Mucosa of stomach (tissue), 1 donor: ENCODE measurements around the gene PER3.

ENCODE experiments used
- H3K27me3 ChIP-seq: one replicate; pipeline ENCODE4 v1.7.0; 2013; ENCODE audit warnings: mild to moderate bottlenecking, low read length; ENCODE audit not compliant: control insufficient read depth, insufficient read depth
- H3K36me3 ChIP-seq: one replicate; pipeline ENCODE4 v1.7.0; 2013; ENCODE audit warnings: low read length; ENCODE audit not compliant: control insufficient read depth, insufficient read depth
- H3K4me1 ChIP-seq: one replicate; pipeline ENCODE4 v1.7.0; 2013; ENCODE audit warnings: mild to moderate bottlenecking, low read length; ENCODE audit not compliant: control insufficient read depth, insufficient read depth
- H3K4me3 ChIP-seq: one replicate; pipeline ENCODE4 v1.7.0; 2013; ENCODE audit warnings: low read length
- H3K9ac ChIP-seq: one replicate; pipeline ENCODE4 v1.7.0; 2013; ENCODE audit warnings: mild to moderate bottlenecking, low read length, moderate library complexity
- H3K9me3 ChIP-seq: one replicate; pipeline ENCODE4 v1.7.0; 2013; ENCODE audit warnings: mild to moderate bottlenecking, low read length, moderate library complexity; ENCODE audit not compliant: control insufficient read depth
- donor health status: Pancreatic carcinoma.

PER3 gene

DNA sequence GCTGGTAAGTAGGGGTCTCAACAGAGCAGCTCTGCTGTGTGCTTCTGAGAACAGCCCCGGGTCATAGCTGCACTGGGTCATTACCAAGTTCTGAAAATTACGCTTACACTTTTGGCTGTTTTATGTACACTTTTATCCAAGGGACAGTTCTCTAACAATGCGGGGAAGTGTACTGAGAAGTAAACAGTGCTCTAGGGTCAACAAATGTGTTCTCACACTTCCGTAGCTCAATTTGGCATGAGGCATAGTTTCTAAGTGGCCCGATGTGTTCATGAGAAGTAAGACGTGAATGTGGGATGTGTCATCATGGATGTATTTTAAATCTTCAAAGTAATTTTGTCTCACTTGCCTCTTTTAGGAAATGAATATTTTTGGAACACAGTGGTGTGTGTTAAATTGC lies 23.8 kb upstream of the PER3 start:
- Histone ChIP-seq H3K9me3 (no peaks in the 10 kb centered on the region), H3K4me3 (no peak overlapping the region), H3K36me3 (no peaks in the 10 kb centered on the region), H3K4me1 (no peaks in the 10 kb centered on the region), H3K9ac (no peak overlapping the region), H3K27me3 (no peaks in the 10 kb centered on the region)

DNA sequence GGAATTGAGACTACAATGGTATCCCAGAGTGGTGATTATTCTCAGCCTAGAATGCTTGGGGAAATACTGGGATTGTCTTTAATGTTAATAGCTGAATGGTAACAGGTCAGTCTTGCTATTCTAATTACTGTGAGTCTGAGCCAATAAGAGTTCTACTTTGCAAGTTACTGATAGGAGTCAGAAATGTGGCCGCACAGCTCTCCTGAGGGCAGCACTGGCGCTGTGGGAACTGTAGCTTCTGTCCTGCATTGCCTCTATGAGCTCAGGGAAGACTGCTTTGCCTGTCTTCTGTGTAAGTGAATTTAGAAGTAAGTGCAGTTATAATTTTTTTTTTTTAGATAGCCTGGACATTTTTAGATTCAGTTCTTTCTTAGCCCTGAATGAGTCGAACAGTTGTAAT lies 23.0 kb upstream of the PER3 start:
- no peaks in the 10 kb centered on the region for H3K36me3 ChIP-seq
- no peak overlapping the region for H3K9ac ChIP-seq
- no peaks in the 10 kb centered on the region for H3K27me3 ChIP-seq
- H3K4me1 ChIP-seq = no peaks in the 10 kb centered on the region
- H3K9me3 ChIP-seq = no peaks in the 10 kb centered on the region
- H3K4me3 ChIP-seq = no peak overlapping the region

DNA sequence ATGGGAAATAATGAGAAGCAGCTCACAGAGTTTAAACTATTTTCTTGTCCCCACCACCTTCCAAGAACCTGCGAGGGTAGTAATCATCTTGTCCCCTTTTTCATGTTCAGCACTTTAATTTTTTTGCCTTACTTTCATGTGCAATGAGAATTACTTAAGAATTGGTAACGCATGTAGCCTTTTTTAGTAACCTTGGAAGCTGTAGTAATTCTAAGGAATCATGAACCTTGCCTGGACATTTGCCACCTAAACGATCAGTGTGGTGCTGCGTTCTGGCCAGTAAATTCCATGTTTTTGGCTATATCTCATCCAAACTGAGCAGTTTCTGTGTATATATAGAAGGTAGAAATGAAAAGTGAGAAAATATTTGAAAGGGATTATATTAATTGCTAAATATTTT lies 16.9 kb upstream of the PER3 start:
- Histone ChIP-seq H3K36me3 (no peaks in the 10 kb centered on the region), H3K9me3 (no peaks in the 10 kb centered on the region)

DNA sequence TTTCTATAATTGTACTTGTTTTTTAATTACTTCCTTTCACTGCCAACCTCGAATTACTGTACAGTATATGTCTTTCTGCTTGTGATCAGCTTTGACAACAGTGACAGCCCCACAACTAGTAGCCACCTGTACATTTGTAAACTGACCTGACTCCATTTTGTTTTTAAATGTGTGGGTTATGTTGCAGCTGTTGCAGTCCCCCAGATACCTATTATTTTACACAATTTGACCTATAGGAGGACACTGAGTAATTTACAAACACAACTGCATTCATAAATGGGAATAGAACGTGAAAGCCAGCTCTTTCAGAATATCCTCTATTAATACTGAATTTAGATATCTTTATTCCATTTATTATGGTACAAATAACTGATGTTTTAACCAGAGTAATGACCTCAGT lies 15.5 kb upstream of the PER3 start:
- H3K9me3 ChIP-seq = no peaks in the 10 kb centered on the region
- H3K4me3 ChIP-seq = no peak overlapping the region
- H3K4me1 ChIP-seq = peaks cover 13% of the 10 kb centered on the region
- H3K36me3 ChIP-seq = no peaks in the 10 kb centered on the region
- H3K9ac ChIP-seq = no peak overlapping the region
- no peaks in the 10 kb centered on the region for H3K27me3 ChIP-seq

More for the DNA sequence above, 16.9 kb upstream of the PER3 start:
- no peak overlapping the region for H3K9ac ChIP-seq
- no peak overlapping the region for H3K4me3 ChIP-seq
- H3K4me1 ChIP-seq = peaks cover 6% of the 10 kb centered on the region
- H3K27me3 ChIP-seq = no peaks in the 10 kb centered on the region

DNA sequence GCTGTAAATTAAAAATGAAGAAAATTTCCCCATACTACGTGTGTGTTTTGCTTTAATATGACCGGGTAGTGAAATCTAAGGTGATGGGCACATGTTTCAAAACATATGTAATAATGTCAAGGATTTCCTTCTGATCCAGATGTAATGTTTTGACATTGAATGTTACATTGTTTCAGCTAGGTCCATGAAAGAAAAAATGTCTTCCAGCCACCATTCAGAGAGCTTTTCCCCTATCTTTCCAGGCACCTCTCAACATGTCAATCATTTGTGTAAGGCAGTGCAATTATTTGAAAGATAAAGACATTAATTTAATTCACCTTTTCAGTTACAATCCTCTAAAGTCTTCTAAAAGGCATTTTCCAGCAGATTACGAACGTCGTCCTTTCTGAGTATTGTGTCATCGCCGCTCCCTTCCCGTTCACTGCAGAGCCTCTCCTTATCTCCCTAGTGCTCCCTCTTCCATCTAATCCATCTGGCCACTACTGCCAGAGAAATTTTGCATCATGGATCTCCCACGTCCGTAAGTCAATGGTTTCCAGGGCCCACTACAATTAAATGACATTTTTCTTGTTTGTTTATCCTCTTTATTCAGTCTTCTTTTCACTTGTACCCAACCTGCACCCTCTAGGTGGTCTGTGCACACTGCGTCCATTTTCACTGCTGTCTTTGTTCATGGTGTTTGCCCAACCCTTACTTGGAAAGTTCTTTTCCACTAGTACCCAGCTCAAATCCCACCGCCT lies 14.2 kb upstream of the PER3 start:
- no peaks in the 10 kb centered on the region for H3K36me3 ChIP-seq
- H3K4me1 ChIP-seq = peaks cover 13% of the 10 kb centered on the region
- no peak overlapping the region for H3K4me3 ChIP-seq
- H3K9me3 ChIP-seq = no peaks in the 10 kb centered on the region
- no peaks in the 10 kb centered on the region for H3K27me3 ChIP-seq
- H3K9ac ChIP-seq = no peak overlapping the region

DNA sequence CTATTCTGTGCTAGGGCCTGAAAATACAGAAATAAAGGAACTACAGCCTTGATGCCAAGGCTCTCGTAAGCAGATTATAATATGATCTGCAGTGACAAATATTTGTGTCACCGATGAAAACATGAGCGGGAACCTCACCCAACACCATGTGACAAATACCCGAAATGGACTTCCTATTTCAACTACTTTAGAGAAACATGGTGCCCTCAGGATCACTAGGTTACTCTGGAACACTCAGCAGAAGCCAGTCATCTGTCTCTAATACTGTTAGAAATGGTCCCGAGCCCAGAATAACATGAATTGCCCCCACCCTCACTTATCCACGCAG lies 13.5 kb upstream of the PER3 start:
- H3K27me3 ChIP-seq = no peaks in the 10 kb centered on the region
- no peaks in the 10 kb centered on the region for H3K36me3 ChIP-seq
- peak overlapping the region; percentile 75 for H3K4me3 ChIP-seq
- H3K9ac ChIP-seq = peak overlapping the region; percentile 88
- H3K4me1 ChIP-seq = peaks cover 13% of the 10 kb centered on the region
- no peaks in the 10 kb centered on the region for H3K9me3 ChIP-seq

DNA sequence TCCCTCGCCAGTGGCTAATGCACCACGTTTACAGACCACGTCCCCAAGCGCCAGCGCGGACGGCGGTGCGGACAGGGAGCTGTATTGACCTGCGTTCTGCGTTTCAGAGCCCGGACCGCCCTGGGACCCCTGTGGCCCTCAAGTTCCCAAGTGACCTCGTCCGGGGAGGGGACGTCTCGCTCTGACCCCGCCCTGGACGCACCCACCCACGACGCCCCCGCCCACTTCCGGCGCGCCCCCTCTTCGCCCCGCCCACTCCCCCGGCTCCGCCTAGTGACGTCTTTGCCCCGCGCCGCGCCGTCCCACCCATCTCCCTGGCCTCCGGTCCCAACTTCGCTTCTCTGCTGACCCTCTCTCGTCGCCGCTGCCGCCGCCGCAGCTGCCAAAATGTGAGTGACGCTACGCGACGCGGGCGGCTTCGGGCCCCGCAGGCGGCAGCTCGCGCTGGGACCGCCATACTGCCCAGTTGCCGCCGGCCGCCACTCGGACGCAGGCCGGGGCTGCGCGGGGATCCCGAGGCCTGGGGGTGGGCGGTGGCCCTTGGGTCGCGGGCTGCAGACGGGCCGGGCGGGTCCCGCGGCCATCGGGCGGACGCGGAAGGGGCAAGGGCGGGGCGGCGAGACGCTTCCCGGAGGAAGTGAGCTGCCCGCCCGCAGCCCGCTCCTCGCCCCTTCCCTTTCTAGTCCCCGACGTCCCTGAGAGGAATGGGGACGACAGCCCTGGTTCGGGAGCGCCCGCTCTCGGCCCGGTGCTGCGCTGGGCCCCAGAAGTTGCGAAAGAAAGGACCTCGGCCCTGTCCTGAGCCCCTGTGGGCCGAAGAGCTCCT lies 12.9 kb upstream of the PER3 start, which contains the start of gene VAMP3:
Gene VAMP3 (plus strand): TSS at position 300 of the 826 bp plus-strand sequence. CDS start 88 bp downstream, at position 388.
- no peaks in the 10 kb centered on the region for H3K36me3 ChIP-seq
- peak within 1 kb of the TSS; percentile 88 for H3K9ac ChIP-seq
- peak within 1 kb of the TSS; percentile 90 for H3K4me3 ChIP-seq
- no peaks in the 10 kb centered on the region for H3K9me3 ChIP-seq
- H3K4me1 ChIP-seq = peaks cover 13% of the 10 kb centered on the region
- no peaks in the 10 kb centered on the region for H3K27me3 ChIP-seq

DNA sequence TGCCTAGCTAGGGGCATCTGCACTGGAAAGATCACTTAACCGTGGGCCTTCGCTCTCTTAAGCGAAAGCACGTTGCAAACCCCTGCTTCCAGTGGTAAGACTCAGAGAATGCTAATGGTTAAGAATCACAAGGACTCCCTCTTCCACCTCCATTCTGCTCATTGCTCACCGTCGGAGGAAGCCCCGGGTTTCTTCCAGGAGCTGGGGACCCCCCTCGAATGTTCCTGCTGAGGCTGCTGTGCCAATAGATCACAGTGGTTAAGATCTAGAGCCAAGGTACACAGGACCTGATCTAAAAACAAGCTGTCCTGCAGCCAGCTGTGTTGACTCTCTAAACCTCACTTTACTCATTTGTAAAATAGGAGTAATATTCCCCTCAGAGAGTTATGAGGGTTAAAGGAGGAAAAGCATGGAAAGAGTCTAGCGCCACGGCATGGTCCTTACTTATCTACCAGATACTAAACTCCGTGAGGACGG lies 12.2 kb upstream of the PER3 start:
- Histone ChIP-seq H3K36me3 (no peaks in the 10 kb centered on the region), H3K27me3 (no peaks in the 10 kb centered on the region), H3K4me3 (peak overlapping the region; percentile 90), H3K9ac (peak overlapping the region; percentile 88), H3K4me1 (peaks cover 13% of the 10 kb centered on the region), H3K9me3 (no peaks in the 10 kb centered on the region)

DNA sequence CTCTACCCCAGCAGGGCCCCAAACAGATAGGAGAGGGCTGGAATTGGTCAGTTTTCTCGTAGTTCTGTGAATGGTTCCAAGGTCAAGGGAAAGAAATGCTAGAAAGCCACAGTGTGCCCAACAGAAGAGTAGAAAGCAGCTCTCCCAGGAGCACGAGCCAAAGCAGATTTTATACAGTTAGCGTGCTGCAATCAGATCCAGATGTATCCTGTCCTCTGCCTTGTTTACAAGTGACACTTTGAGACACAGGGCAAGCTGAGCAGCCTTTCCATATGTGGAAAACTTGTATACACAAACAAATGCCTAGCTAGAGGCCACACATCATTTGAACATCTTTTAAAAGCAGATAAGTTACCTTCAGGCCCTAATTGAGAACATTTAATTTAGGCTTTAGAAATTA lies 6.5 kb upstream of the PER3 start:
- Histone ChIP-seq H3K9ac (no peak overlapping the region), H3K27me3 (no peaks in the 10 kb centered on the region), H3K4me1 (peaks cover 4% of the 10 kb centered on the region), H3K36me3 (peaks cover 6% of the 10 kb centered on the region), H3K4me3 (no peak overlapping the region), H3K9me3 (no peaks in the 10 kb centered on the region)

DNA sequence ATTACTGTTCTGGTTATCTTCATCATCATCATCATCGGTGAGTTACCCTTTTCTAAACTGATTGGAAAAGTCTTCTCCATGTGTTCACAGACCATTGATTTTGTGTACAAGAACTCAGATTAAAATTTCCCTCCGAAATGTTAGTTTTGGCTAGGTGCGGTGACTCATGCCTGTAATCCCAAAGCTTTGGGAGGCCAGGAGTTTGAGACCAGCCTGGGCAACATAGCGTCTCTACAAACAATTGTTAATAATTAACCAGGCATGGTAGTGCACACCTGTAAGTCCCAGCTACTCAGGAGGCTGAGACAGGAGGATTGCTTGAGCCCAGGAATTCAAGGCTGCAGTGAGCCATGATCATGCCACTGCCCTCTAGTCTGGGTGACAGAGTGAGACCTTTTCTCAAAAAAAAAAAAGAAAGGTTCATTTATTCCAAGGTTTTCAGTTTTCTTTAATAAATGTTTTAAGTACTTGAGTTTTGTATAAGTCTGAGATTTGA lies 5.9 kb upstream of the PER3 start:
- H3K27me3 ChIP-seq = no peaks in the 10 kb centered on the region
- peaks cover 4% of the 10 kb centered on the region for H3K4me1 ChIP-seq
- H3K36me3 ChIP-seq = peaks cover 6% of the 10 kb centered on the region
- H3K4me3 ChIP-seq = no peak overlapping the region
- H3K9ac ChIP-seq = no peak overlapping the region
- no peaks in the 10 kb centered on the region for H3K9me3 ChIP-seq

DNA sequence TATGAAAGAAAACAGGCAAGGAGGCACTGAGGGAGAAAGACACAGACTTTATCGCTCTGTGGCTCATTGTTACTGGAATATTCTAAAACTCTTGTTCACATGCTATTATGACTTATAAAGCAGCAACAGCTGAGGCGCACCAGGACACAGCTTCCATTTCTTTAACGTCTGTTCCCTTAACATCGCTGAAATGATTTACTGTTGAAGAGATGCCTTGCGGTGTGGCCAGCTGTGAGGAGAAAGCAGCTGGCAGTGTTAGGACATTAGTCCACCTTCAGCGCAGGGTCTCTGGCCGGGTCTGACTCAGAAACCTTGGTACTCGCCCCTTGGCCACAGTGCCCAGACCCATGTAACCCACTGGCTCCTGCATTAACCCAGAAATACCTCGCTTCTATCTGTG lies 3.1 kb upstream of the PER3 start:
- Histone ChIP-seq H3K9ac (no peak overlapping the region), H3K27me3 (no peaks in the 10 kb centered on the region), H3K4me3 (no peak overlapping the region), H3K9me3 (no peaks in the 10 kb centered on the region), H3K36me3 (peaks cover 6% of the 10 kb centered on the region), H3K4me1 (peaks cover 12% of the 10 kb centered on the region)

DNA sequence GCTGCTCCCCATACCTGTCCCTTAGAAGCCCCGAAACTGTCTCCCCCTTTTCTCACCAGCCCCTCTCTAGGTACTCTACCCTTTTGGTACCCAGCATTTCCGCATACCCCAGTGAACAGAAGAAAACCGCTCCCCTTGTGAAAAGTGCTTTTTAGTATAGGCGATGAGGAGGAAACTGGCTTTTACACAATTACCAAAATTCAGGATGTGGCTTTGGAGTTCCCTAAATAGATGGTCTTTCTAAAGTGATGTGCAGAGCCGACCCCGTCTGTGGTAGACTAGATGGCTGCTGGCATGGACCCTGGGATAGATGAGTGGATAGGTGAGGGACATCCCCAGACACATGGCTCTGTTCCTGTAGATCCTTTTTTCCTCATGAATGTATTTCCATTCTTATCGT lies 2.6 kb upstream of the PER3 start:
- Histone ChIP-seq H3K4me3 (no peak overlapping the region), H3K4me1 (peaks cover 12% of the 10 kb centered on the region), H3K9me3 (no peaks in the 10 kb centered on the region), H3K36me3 (peaks cover 6% of the 10 kb centered on the region), H3K9ac (no peak overlapping the region), H3K27me3 (no peaks in the 10 kb centered on the region)
